A673 (cell line): ENCODE results near the gene UNC13C.

ENCODE experiments used
- CTCF ChIP-seq: fragments of 300-800, 200-600 bp; sonication (generic); conservative IDR thresholded peaks from 2 replicates; pipeline ENCODE4 v1.5.1; 2017; ENCODE audit warnings: low read depth, mild to moderate bottlenecking, antibody characterized with exemption, low read length, moderate library complexity, mixed read lengths
- EZH2 ChIP-seq: fragments of 200-600 bp; sonication (generic); IDR thresholded peaks from 2 replicates; pipeline ENCODE4 v1.6.1; 2017; ENCODE audit warnings: borderline replicate concordance, low read depth, mild to moderate bottlenecking, mixed read lengths, antibody characterized with exemption, low read length; ENCODE audit not compliant: poor library complexity, severe bottlenecking

DNA sequence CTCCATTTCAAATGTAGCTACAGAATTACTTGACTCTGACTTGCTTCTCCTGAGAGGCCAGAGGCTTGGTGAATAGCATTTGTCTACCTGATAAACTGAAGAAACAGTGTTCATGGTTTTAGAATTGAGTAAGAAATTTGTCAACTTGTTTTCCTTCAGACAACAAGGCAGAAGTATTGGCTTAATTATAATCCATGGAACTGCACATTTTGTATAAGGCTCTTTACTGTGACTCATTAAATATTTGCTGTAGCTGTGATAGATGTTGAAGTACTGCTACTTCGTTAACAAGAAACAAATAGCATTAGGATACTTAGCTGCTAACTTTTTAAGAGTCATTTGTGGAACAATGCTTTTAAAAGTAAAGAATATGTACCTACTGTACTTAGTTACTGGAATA, 4.6 kb downstream of the UNC13C start:
- TF ChIP-seq CTCF (no peak), EZH2 (no peak)
